Vagina (tissue), 2 donors: ENCODE measurements around the gene TMEM179.

ENCODE experiments used
- POLR2A ChIP-seq, 2 donors: fragments of 450-650 bp; IDR thresholded peaks; one replicate each; pipeline ENCODE4 v1.6.1; 2017; ENCODE audit warnings: antibody characterized with exemption in 2 of 2, mild to moderate bottlenecking in 2 of 2, moderate library complexity in 2 of 2
- POLR2AphosphoS5 ChIP-seq, 2 donors: sonication (generic); formaldehyde crosslinking; IDR thresholded peaks; one replicate each; pipeline ENCODE4 v1.9.0; 2017; ENCODE audit warnings: antibody characterized with exemption in 2 of 2, mild to moderate bottlenecking in 2 of 2, low read depth in 1 of 2; ENCODE audit not compliant: insufficient read depth in 1 of 2
- TF ChIP-seq, protein P1 (sequence below), 3 experiments: fragments of 450-650 bp in 2 of 3; fragments of 200-600 bp in 1 of 3; sonication (generic) in 1 of 3; IDR thresholded peaks; one replicate each; pipeline ENCODE4 v1.5.1; 2017 to 2019; ENCODE audit warnings: antibody characterized with exemption in 3 of 3, mild to moderate bottlenecking in 2 of 3, moderate library complexity in 2 of 3

DNA sequence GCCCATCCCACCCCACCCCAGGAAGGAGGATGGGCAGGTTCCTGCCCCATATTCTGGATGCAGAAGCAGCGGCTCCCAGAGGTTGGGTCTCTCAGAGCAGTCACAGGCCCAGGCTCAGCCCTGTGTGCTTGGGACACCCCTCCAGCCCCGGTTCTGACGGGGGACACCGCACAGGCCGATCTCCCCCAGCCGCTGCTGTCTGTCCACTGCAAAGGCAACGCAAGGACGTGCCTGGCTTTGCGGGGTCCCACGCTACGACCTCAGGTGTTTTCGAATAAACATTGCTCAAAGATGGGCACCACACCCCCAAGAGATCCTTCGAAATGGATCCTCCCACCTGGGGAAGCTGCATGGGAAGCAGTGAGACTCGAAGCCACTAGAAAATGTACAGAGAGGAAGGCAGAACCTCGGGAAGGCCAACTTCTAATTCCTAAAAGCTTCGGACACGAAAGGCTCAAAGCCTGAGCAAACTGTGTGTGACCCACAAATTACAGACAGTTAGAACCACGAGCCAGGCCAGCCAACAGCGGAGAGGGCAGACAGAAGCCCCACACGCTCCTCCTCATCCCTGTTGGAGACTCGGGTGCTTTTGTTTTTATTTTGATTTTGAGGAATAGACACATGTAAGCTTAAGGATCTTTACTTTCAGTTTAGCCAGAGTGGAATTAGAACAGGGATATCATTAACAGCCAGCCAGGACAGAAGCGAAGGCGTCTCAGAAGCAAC is 14.2 kb downstream of the TMEM179 start:
- no peak for TF ChIP-seq POLR2A (IDR thresholded peaks at IDR 0.05)
- TF ChIP-seq, protein P1, sequence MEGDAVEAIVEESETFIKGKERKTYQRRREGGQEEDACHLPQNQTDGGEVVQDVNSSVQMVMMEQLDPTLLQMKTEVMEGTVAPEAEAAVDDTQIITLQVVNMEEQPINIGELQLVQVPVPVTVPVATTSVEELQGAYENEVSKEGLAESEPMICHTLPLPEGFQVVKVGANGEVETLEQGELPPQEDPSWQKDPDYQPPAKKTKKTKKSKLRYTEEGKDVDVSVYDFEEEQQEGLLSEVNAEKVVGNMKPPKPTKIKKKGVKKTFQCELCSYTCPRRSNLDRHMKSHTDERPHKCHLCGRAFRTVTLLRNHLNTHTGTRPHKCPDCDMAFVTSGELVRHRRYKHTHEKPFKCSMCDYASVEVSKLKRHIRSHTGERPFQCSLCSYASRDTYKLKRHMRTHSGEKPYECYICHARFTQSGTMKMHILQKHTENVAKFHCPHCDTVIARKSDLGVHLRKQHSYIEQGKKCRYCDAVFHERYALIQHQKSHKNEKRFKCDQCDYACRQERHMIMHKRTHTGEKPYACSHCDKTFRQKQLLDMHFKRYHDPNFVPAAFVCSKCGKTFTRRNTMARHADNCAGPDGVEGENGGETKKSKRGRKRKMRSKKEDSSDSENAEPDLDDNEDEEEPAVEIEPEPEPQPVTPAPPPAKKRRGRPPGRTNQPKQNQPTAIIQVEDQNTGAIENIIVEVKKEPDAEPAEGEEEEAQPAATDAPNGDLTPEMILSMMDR (IDR thresholded peaks at IDR 0.05): no peak
- TF ChIP-seq POLR2AphosphoS5 (IDR thresholded peaks at IDR 0.05; ENCODE audit: insufficient read depth in 1 of 2, low read depth in 1 of 2): no peak
